NB4 (cell line): ENCODE results near the gene ZNF133.

Experiments used
- DNase-seq: peaks from one replicate; pipeline ENCODE4 v3.0.0; 2010; ENCODE audit warnings: low read depth
- H3K4me3 ChIP-seq: one replicate; pipeline ENCODE4 v1.5.1; 2011; ENCODE audit warnings: mild to moderate bottlenecking, low read depth, low read length, moderate library complexity
- CTCF ChIP-seq: IDR thresholded peaks from one replicate; pipeline ENCODE4 v1.5.1; 2012; ENCODE audit warnings: low read depth, low read length
- MYC ChIP-seq: IDR thresholded peaks from 2 replicates; pipeline ENCODE4 v1.6.1; 2011; ENCODE audit warnings: low read depth, low read length
- POLR2A ChIP-seq: IDR thresholded peaks from 2 replicates; pipeline ENCODE4 v1.6.1; 2011; ENCODE audit warnings: mild to moderate bottlenecking; ENCODE audit not compliant: insufficient read length; ENCODE audit errors: extremely low read depth
- TF ChIP-seq, protein P1 (sequence below): IDR thresholded peaks from 2 replicates; pipeline ENCODE4 v1.6.1; 2011; ENCODE audit warnings: low read depth, low read length

ZNF133 gene

DNA sequence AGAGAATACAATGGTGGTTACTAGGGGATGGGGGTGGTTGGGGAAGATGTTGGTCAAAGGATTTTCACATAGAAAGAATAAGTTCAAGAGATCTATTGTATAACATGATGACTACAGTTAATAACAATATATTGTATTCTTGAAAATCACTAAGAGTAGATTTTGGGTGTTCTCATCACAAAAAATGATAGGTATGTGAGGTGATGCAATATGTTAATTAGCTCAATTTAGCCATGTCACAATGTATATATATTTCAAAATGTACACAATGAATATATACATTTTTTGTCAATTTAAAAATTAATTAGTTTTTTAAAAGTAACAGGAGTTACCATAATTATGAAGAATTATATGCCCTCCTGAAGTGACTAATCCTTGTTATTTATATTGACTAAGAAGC, 22.3 kb downstream of the ZNF133 start:
- DNase-seq: no peak
- TF ChIP-seq CTCF (no peak), MYC (no peak)
- H3K4me3 ChIP-seq: no peak overlapping the region

DNA sequence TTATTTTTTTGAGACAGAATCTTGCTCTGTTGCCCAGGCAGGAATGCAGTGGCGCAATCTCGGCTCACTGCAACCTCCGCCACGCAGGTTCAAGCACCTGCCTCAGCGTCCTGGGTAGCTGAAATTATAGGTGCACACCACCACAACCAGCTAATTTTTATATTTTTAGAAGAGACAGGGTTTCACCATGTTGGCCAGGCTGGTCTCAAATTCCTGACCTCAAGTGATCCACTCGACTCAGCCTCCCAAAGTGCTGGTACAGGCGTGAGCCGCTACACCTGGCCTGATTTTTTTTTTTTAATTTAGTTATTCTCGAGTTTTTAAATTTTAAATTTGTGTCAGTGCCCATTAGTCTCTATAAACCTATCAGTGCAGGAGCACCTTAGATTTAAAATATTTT, 24.4 kb downstream of the ZNF133 start:
- no peak for TF ChIP-seq CTCF
- no peak for TF ChIP-seq MYC
- TF ChIP-seq, protein P1, sequence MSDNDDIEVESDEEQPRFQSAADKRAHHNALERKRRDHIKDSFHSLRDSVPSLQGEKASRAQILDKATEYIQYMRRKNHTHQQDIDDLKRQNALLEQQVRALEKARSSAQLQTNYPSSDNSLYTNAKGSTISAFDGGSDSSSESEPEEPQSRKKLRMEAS: no peak
- no peak for TF ChIP-seq POLR2A
- DNase-seq: no peak
- H3K4me3 ChIP-seq: no peak overlapping the region

- H3K4me3 ChIP-seq: no peak overlapping the region
- TF ChIP-seq POLR2A (no peak), MYC (no peak), CTCF (no peak)
- TF ChIP-seq, protein P1: no peak
- DNase-seq: no peak
Measured at GRCh38 chr20:18313411-18313810, 25.1 kb downstream of the ZNF133 start.

DNA sequence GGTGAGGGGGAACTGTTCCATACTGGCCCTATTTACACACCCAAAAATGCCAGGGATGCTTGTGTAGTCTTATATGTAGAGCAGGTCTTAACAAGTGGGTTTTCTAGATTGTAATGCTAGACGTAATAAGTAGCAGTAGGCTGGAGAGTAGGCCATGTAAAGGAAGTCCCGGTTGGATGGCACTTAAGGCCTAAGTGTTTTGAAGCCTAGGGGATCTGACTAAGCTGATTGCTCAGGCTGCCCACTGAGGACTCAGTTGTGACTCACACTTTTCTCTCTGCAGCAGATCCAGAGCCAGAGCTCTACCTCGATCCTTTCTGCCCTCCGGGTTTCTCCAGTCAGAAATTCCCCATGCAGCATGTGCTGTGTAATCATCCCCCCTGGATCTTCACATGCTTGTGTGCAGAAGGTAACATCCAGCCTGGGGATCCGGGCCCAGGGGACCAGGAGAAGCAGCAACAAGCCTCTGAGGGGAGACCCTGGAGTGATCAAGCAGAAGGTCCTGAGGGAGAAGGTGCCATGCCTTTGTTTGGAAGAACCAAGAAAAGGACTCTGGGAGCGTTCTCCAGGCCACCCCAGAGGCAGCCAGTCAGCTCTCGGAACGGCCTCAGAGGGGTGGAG, 26.6 kb downstream of the ZNF133 start:
- no peak for DNase-seq
- H3K4me3 ChIP-seq: no peak overlapping the region
- TF ChIP-seq CTCF (no peak), MYC (no peak), POLR2A (no peak)
- TF ChIP-seq, protein P1: no peak

DNA sequence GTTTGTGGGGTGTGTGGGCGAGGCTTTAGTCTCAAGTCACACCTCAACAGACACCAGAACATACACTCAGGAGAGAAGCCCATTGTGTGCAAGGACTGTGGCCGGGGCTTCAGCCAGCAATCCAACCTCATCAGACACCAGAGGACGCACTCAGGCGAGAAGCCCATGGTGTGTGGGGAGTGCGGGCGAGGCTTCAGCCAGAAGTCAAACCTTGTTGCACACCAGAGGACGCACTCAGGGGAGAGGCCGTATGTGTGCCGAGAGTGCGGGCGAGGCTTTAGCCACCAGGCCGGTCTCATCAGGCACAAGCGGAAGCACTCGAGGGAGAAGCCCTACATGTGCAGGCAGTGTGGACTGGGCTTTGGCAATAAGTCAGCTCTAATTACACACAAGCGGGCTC, 27.8 kb downstream of the ZNF133 start:
- TF ChIP-seq POLR2A (no peak), CTCF (no peak), MYC (no peak)
- TF ChIP-seq, protein P1: no peak

GRCh38 chr20:18321316-18321715, 33.0 kb downstream of the ZNF133 start:
- no peak for DNase-seq
- TF ChIP-seq, protein P1: no peak
- no peak for TF ChIP-seq MYC
- no peak for TF ChIP-seq POLR2A
- TF ChIP-seq CTCF: no peak
- no peak overlapping the region for H3K4me3 ChIP-seq

More for the DNA sequence above, 27.8 kb downstream of the ZNF133 start:
- H3K4me3 ChIP-seq: no peak overlapping the region
- DNase-seq: no peak
